Testis (tissue), 3 donors: Measurements from ENCODE around the gene EML4. TPM values are rescaled to one million over a fixed set of nuclear protein-coding genes. Genes with fewer than 3 reads are reported as not detected.
"Not testable (repeated sequence)": the region's sequence is repeated elsewhere in the genome, so short reads cannot be mapped to it uniquely, and the experiment has no call there.

Experiments used
- DNase-seq: peaks from one replicate; pipeline ENCODE4 v3.0.0-alpha.2; 2019
- H3K27ac ChIP-seq, 2 donors: fragments of 200-600 bp; sonication (generic); one replicate each; pipeline ENCODE4 v1.5.1; 2019
- H3K27me3 ChIP-seq: fragments of 200-600 bp; sonication (generic); one replicate; pipeline ENCODE4 v1.5.1; 2019
- H3K36me3 ChIP-seq: fragments of 200-600 bp; sonication (generic); one replicate; pipeline ENCODE4 v1.5.1; 2017; ENCODE audit warnings: low read depth; ENCODE audit errors: missing control alignments
- H3K4me1 ChIP-seq: fragments of 200-600 bp; sonication (generic); one replicate; pipeline ENCODE4 v1.5.1; 2019
- H3K4me3 ChIP-seq, 2 donors: fragments of 200-600 bp; sonication (generic); one replicate each; pipeline ENCODE4 v1.5.1; 2017 to 2019
- H3K9me3 ChIP-seq: fragments of 200-600 bp; sonication (generic); one replicate; pipeline ENCODE4 v1.5.1; 2017
- CTCF ChIP-seq, 3 experiments: fragments of 450-650 bp in 2 of 3; fragments of 200-600 bp in 1 of 3; sonication (generic) in 1 of 3; IDR thresholded peaks; one replicate each; pipeline ENCODE4 v1.5.1; 2016 to 2019; ENCODE audit warnings: antibody characterized with exemption in 3 of 3, mild to moderate bottlenecking in 2 of 3, moderate library complexity in 1 of 3
- POLR2A ChIP-seq: fragments of 450-650 bp; IDR thresholded peaks from one replicate; pipeline ENCODE4 v1.6.1; 2017; ENCODE audit warnings: antibody characterized with exemption, mild to moderate bottlenecking, moderate library complexity
- WGBS, 2 donors: methylation state at CpG; one replicate each; pipeline ENCODE4 v1.1.5; 2018; 5-methylcytosine and 5-hydroxymethylcytosine counted together
- intact Hi-C: fragments of 100-400 bp; cut with DNase I; formaldehyde crosslinking; loops from one replicate; pipeline ENCODE4 v1.15.1; 2023; ENCODE audit warnings: low total_unique reads
- polyA plus RNA-seq: library from polyadenylated mRNA; stranded (reverse); fragments of 350-450 nt; fragmentation: Illumina TruSeq; extraction: RNeasy Lipid Tissue Mini Kit (QIAGEN cat#74804); gene quantifications from one replicate; pipeline ENCODE4 v1.2.3, GENCODE V29; 2014; ENCODE audit warnings: low read depth, low replicate concordance; ENCODE audit not compliant: insufficient read depth
- total RNA-seq, 2 donors: library from RNA; depleted of rRNA; stranded (reverse); fragments of >200 nt; gene quantifications; one replicate each; pipeline ENCODE4 v1.2.3, GENCODE V29; 2016

Gene EML4
- total and polyA plus RNA-seq, 3 donors from 2014 or later: 49.0 to 71.0 (median 67.1) TPM

GRCh38 chr2:42376758-42377157 lies 207.6 kb downstream of the EML4 start:
- 68 to 70% methylated on average over 7 of the region's 7 CpGs for WGBS, 2 donors
- no peak for DNase-seq
- intact Hi-C loops: no loop called here

GRCh38 chr2:42378415-42378814 lies 209.3 kb downstream of the EML4 start:
- Histone ChIP-seq H3K27ac (no peak overlapping the region), H3K36me3 (no peaks in the 10 kb centered on the region), H3K4me3 (no peak overlapping the region), H3K4me1 (no peaks in the 10 kb centered on the region), H3K27me3 (no peaks in the 10 kb centered on the region), H3K9me3 (no peaks in the 10 kb centered on the region)
- WGBS, 2 donors: 94% methylated on average over 9 of the region's 9 CpGs
- no peak for DNase-seq
- TF ChIP-seq POLR2A (no peak), CTCF (IDR thresholded peaks at IDR 0.05) (no peak)
- intact Hi-C loops: no loop called here

More at GRCh38 chr2:42376758-42377157, 207.6 kb downstream of the EML4 start:
- Histone ChIP-seq H3K27ac (no peak overlapping the region), H3K4me1 (peaks cover 9% of the 10 kb centered on the region), H3K9me3 (no peaks in the 10 kb centered on the region), H3K36me3 (no peaks in the 10 kb centered on the region), H3K27me3 (no peaks in the 10 kb centered on the region), H3K4me3 (no peak overlapping the region)
- TF ChIP-seq CTCF (IDR thresholded peaks at IDR 0.05) (no peak), POLR2A (no peak)

- WGBS, 2 donors: 95 to 97% methylated on average over 7 of the region's 7 CpGs
- intact Hi-C loops, DNase-seq: not testable (repeated sequence)
Measured at GRCh38 chr2:42380026-42380425, 210.9 kb downstream of the EML4 start.

GRCh38 chr2:42382144-42382543 lies 213.0 kb downstream of the EML4 start:
- Histone ChIP-seq H3K36me3 (no peaks in the 10 kb centered on the region), H3K27me3 (no peaks in the 10 kb centered on the region), H3K4me3 (no peak overlapping the region), H3K4me1 (peaks cover 18% of the 10 kb centered on the region), H3K27ac (no peak overlapping the region), H3K9me3 (no peaks in the 10 kb centered on the region)
- no peak for DNase-seq
- intact Hi-C loops: no loop called here
- 48 to 81% methylated on average over 4 of the region's 4 CpGs for WGBS, 2 donors
- no peak for TF ChIP-seq POLR2A
- TF ChIP-seq CTCF (IDR thresholded peaks at IDR 0.05): no peak

More at GRCh38 chr2:42380026-42380425, 210.9 kb downstream of the EML4 start:
- not testable (repeated sequence) for H3K9me3 ChIP-seq, H3K27ac ChIP-seq, H3K36me3 ChIP-seq, H3K27me3 ChIP-seq, H3K4me3 ChIP-seq
- peaks cover 11% of the 10 kb centered on the region for H3K4me1 ChIP-seq

Other genes starting within 250 kb of the EML4 start
- 100 to 1,000 TPM in 1 of 2 donors, 10 to 100 TPM in 1; 86.0 to 122 TPM for gene PKDCC, start 121.3 kb upstream of the EML4 start, total RNA-seq
- 121 TPM for gene PKDCC, start 121.3 kb upstream of the EML4 start, polyA plus RNA-seq
- 100 to 1,000 TPM; 134 to 142 TPM for gene COX7A2L, start 191.9 kb downstream of the EML4 start, total RNA-seq
- gene COX7A2L, start 191.9 kb downstream of the EML4 start, polyA plus RNA-seq: 143 TPM